HCEC 1CT (cell line): ENCODE data around the gene CBL.

ENCODE experiments used
- DNase-seq: peaks from one replicate; pipeline ENCODE4 v3.0.0-alpha.2; 2017

The CBL gene

GRCh38 chr11:119335091-119335654, 129.0 kb downstream of the CBL start:
- no peak for DNase-seq

DNA sequence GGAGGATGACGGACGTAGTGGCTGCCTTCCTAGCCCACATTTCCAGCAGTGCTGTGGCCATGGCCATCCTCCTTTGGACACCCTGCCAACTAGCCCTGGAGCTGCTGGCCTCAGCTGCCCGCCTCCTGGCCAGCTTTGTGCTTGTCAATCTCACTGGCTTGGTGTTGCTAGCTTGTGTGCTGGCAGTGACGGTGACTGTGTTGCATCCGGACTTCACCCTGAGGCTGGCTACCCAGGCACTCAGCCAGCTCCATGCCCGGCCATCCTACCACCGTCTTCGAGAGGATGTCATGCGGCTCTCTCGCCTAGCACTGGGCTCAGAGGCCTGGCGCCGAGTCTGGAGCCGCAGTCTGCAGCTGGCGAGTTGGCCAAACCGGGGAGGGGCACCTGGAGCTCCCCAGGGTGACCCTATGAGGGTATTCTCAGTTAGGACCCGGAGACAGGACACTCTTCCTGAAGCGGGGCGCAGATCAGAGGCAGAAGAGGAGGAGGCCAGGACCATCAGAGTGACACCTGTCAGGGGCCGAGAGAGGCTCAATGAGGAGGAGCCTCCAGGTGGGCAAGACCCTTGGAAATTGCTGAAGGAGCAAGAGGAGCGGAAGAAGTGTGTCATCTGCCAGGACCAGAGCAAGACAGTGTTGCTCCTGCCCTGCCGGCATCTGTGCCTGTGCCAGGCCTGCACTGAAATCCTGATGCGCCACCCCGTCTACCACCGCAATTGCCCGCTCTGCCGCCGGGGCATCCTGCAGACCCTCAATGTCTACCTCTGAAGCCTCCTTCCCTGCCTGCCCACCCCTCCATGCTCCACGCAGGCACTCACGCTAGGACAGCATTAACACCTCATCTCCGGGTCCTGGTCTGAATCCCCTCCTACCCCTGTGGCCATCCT, 129.8 kb downstream of the CBL start:
- no peak for DNase-seq

DNA sequence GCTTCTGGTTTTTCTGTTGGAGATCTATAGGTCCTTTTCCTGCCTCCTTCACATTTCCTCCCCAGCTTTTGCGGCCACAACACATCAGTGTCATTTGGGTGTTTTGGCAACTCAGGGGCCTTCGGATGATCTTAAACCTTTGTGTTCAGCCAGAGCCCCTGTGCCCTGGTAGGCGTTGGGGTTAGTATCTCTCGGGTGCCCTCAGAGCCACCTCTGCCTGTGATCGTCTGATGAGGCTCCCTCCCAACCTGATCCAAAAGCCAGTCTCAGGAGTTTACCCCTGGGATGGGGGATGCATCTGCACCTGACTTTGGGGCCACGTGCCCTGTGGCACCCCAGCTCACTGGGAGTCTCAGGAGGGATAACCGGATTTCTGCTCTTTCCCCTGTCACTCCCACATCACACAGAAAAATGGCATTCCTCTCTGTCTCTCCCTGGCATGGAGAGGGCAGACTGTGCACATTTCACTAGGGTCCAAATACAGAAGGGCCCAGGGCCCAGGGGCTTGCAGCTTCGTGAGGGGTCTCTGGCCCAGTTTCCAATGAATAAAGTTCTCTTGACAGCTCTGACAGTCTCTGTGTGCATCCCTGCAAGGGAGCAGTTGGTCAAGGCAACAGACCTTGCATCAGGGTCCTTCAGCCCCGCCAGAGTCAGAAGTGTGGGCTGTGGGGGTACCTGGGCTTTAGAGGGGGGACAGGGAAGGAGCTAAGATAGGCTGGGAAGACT, 130.8 kb downstream of the CBL start:
- no peak for DNase-seq

DNA sequence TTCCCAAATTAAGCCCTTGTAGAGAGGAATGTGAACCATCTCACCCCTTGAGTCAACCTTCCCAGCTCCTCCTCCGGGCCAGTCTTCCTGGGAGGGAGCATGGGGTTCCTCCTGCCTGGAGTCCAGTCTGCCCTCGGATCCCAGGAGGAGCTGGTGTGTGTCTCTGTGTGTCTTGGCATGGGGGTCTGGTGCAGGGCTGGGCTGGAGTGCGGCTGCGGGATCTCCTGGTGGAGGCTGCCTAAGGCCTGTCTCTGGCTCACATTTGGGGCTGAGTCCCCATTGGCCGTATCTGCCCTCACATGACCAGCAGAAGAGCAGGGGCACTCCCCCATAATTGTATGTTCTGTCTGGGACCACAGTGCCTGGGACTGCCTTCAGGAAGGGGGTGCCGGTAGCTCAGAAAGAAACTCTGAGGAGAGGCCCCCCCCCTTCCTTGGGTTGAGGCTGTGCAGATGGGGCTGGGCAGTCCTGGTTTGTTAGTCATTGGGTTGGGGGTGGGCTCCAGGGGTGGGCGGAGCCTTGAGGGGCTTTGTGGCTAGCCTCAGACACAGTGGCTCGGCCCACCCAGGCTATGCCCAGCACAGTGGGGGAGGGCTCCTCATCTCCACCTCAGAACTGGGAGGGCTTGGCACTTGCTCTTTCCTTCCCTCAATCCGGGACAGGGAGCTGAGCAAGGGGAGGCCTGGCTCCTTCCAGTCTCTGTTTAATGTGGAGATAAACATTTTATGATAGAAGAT, 131.6 kb downstream of the CBL start:
- peak; percentile 54 for DNase-seq

DNA sequence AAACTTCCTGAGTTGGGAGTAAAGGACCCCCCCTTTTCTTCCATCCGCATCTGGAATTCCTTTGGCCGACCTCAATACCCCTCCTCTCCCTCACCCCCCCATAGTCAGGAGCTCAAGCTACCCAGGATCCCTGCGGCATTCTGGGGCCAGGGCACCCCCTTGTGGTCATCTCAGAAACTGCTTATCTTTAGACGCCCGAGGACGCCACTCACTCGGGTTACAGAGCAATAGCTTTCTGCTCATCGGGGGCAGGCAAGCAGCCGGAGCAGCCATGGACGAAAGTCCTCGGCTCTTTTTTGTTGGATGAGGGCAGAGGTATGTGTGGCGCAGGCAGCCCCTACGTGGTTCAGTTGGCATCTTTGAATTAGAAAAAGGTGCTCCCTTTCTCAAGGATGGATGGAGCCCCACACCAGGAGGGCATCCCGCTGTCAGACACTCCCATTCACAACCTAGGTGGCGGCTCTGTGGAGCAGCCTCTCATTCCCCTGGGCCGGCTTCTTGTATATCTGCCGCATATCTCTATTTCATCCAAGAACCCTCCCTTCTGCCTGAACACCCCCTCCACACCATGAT, 132.3 kb downstream of the CBL start:
- DNase-seq = peak; percentile 79

- DNase-seq = no peak
Observed at GRCh38 chr11:119338965-119339588, 132.9 kb downstream of the CBL start.

DNA sequence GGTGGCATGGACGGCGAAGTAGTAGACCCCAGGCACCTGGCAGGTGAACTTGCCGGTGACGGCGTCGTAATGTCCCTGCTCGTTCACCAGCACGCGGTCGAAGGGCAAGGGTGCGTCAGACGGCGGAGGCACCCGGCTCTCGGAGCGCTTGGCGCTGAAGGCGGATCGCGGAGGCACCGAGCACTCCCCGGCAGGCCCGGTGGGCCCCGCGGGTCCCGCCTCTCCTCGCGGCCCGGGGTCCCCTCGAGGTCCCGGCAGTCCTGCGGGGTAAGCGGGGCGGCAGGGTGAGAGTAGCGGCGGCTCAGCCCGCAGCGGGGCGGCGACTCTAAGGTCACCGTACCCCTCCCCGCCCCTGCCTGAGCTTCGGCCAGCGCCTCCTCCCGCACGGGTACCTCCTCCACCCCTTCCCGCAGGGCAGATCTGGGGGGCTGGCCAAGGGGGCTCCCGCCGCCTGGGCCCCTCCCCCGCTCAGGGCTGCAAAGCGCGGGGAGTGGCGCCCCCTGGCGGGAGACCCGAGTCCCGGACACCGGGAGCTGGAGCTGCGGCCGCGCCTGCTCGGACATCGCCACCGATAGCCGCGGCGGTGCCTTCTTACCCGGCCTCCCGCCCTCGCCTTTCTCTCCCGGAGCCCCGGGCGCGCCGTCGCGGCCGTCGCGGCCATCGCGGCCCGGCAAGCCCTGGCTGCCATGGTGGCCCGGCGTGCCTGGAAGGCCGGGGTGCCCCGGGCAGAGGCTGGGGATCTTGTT, 133.6 kb downstream of the CBL start:
- DNase-seq = peak; percentile 58

- DNase-seq = peak; percentile 58
Observed at GRCh38 chr11:119340335-119341221, 134.4 kb downstream of the CBL start, which contains the start of gene C1QTNF5. C1QTNF5 (minus strand) TSS chr11:119340883; CDS start chr11:119340397, 486 bp downstream.

GRCh38 chr11:119341222-119342022, 135.3 kb downstream of the CBL start:
- no peak for DNase-seq

DNA sequence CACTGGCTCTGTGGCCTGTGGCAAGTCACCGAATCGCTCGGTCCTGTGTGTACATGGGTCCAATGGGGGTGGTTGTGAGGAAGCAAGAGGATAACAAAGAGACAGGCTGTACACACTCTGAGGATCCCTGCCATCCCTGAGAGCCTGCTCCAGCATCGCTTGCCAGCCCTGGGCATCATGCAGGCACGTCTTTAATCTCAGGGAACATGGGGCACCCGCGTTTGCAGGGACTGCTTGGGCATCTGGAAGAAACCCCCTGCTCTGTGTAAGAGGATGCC, 135.8 kb downstream of the CBL start:
- DNase-seq = no peak

- DNase-seq = no peak
Observed at GRCh38 chr11:119342362-119343130, 136.4 kb downstream of the CBL start.

- DNase-seq = no peak
Observed at GRCh38 chr11:119343726-119344125, 137.6 kb downstream of the CBL start.

DNA sequence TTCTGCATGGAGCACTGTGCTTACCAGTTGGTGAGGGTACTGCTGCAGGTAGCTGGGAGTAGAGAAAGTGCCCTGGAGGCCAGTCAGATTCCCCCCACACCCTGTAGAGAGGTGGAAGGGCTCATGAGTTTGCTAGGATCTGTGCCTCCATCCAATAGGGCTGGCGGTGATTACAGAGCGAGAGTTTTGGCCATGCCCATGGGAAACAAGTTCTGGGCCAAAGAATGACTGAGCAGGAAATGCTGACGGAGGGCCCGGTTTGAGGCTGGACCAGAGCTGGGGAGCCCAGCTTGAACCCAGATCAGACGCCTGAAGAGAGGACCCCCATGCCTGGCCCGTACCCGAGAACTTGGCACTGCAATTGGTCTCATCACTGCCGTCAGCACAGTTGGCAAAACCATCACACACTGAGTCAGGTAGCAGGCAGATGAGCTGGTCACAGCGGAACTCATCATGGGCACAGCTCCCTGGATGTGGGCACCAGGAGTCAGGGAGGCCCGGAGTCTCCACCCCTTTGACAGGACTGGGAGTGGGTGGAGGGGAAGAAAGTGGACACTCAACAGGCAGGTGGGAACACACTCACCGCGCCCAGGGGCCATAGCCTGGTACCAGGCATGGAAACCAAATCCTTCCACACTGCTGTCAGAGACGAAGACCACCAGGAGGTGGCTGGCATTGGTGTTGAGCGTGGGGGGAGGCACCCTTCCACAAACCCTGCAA, 138.3 kb downstream of the CBL start:
- DNase-seq = no peak

- no peak for DNase-seq
Observed at GRCh38 chr11:119345685-119346084, 139.5 kb downstream of the CBL start.

DNA sequence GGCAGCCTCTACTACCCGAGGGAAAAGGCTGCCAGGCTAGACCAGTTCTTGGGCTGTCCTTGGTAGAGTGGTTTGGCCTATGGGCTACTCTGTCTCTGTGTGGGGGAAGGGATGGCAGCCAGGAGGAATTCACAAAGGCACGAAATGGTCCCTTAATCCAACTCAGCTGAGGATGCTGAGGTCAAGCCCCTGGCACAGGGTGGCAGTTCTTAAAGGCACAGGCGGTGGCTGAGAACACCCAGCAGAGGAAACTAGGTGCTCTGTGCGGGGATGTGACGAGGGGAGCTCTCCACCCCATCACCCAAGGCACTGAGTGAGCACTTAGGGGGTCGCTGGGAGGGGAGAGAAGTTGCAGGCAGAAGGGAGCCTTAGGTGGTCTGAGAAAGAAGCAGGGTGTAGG, 140.5 kb downstream of the CBL start, which contains the start of gene MFRP:
MFRP (minus strand) TSS at position 101 of the 400 bp plus-strand sequence. CDS start 192 bp downstream, outside the sequence.
- no peak for DNase-seq

DNA sequence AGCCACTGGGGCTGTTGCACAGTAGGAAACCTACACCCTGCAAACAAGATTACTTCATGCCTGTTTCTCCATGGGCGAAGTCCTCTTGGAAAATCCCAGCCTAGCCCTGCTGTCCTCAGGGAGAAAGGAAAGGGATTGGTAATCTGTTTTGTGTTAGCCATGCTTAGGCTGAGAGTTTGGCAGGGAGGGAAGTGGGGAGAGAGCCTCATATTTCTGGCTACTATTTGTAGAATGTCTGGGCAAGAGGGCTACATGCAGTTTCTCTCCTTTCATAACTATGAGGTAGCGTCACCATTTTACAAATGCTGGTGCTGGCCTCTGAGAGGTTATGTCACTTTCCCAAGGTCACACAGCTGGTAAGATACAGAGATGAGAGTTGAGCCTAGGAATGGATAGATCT, 141.1 kb downstream of the CBL start:
- DNase-seq = no peak

- DNase-seq = no peak
Observed at GRCh38 chr11:119347940-119348605, 141.9 kb downstream of the CBL start.
